Stomach (tissue), 9 donors: ENCODE measurements around the gene SNRNP48. TPM values are rescaled to one million over a fixed set of nuclear protein-coding genes. Genes with fewer than 3 reads are reported as not detected.

Experiments
- DNase-seq, 2 donors: peaks; one replicate each; pipeline versions ENCODE4 v3.0.0 to v3.0.0-alpha.2; 2013 to 2019
- H3K27ac ChIP-seq, 5 donors: fragments of 200-600 bp in 4 of 5; sonication (generic) in 4 of 5; one replicate each; pipeline ENCODE4 v1.5.1; 2013 to 2019; ENCODE audit warnings: mild to moderate bottlenecking in 1 of 5, moderate library complexity in 1 of 5
- H3K27me3 ChIP-seq, 3 donors: fragments of 200-600 bp; sonication (generic); one replicate each; pipeline ENCODE4 v1.5.1; 2017 to 2019; ENCODE audit warnings: mixed run types in 1 of 3
- H3K36me3 ChIP-seq, 4 donors: fragments of 200-600 bp; sonication (generic); 1 replicate in 3 of 4; 2 replicates in 1 of 4; pipeline ENCODE4 v1.5.1; 2016 to 2019
- H3K4me1 ChIP-seq, 4 donors: fragments of 200-600 bp; sonication (generic); one replicate each; pipeline ENCODE4 v1.5.1; 2016 to 2019
- H3K4me3 ChIP-seq, 4 donors: fragments of 200-600 bp; sonication (generic) in 3 of 4; one replicate each; pipeline ENCODE4 v1.5.1; 2016 to 2019; ENCODE audit warnings: mild to moderate bottlenecking in 1 of 4
- H3K9me3 ChIP-seq, 4 donors: fragments of 200-600 bp; sonication (generic); one replicate each; pipeline ENCODE4 v1.5.1; 2016 to 2019
- EP300 ChIP-seq: sonication (generic); formaldehyde crosslinking; IDR thresholded peaks from one replicate; pipeline ENCODE4 v1.6.1; 2017; ENCODE audit warnings: antibody characterized with exemption
- POLR2A ChIP-seq, 4 donors: fragments of 450-650 bp; IDR thresholded peaks; one replicate each; pipeline ENCODE4 v1.6.1; 2016; ENCODE audit warnings: antibody characterized with exemption in 4 of 4, control low read depth in 2 of 4, mild to moderate bottlenecking in 1 of 4, moderate library complexity in 1 of 4
- POLR2AphosphoS5 ChIP-seq, 3 donors: sonication (generic); formaldehyde crosslinking; IDR thresholded peaks; one replicate each; pipeline ENCODE4 v1.6.1; 2016; ENCODE audit warnings: antibody characterized with exemption in 3 of 3
- WGBS, 5 donors: extraction: QIAGEN DNeasy Blood & Tissue Kit in 3 of 5; methylation state at CpG; one replicate each; pipeline versions ENCODE4 v1.1.5 to v1.1.7; 2013 to 2018; 5-methylcytosine and 5-hydroxymethylcytosine counted together
- intact Hi-C: fragments of 100-400 bp; cut with DNase I; formaldehyde crosslinking; loops from one replicate; pipeline ENCODE4 v1.15.1; 2023; ENCODE audit warnings: low total_unique reads
- polyA plus RNA-seq, 3 donors: library from polyadenylated mRNA; stranded (reverse); fragments of 200-250 nt; gene quantifications; one replicate each; pipeline ENCODE4 v1.2.3, GENCODE V29; 2013
- total RNA-seq, 5 donors: library from RNA; depleted of rRNA; stranded (reverse); fragments of >200 nt; gene quantifications; one replicate each; pipeline versions ENCODE4 v1.1.0 to v1.2.3, GENCODE V29; 2014 to 2016
- TF ChIP-seq, protein P1 (sequence below), 7 experiments: fragments of 450-650 bp in 4 of 7; fragments of 200-600 bp in 3 of 7; sonication (generic) in 3 of 7; IDR thresholded peaks; one replicate each; pipeline ENCODE4 v1.5.1; 2016 to 2019; ENCODE audit warnings: antibody characterized with exemption in 7 of 7, control low read depth in 2 of 7, mild to moderate bottlenecking in 1 of 7
- donor health status: healthy with polysubstance abuse.
- donor health status: Bipolar disorder and iron deficiency.
- donor health status: healthy.

The SNRNP48 gene
- total and polyA plus RNA-seq, 8 donors = 5.1 to 138 (median 13.0) TPM

DNA sequence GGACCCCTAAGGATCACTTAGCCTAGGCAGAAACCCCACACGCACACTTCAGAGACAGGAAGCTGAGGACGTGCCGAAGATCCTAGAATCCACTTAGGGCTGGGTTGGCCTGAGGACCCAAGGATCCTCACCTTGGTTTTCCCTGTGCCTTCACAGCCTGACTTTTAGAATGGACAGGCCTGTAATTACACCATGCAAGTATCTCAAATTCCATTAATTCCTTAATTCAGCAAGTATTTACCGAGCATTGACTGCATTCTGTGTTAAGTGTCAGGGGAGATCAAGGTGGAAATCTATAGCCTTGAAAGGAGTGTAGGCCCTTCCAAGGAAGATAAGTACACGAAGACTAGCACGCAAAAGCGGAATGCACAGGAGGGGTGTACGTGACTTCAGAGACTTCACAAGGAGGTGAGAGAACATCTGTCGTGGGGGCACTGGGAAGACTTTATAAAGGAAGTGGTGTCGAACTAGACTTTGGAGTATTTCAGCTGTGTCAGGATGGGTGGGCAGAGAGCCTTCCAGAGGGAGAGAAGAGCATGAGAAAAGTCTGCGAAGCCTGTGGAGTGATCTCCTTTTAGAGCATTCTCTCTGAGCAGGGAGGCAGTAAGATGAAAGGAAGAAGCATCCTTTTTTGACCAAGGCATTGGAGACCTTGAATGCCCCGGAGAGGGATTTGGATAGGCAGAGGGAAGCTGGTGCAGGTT, 44.5 kb upstream of the SNRNP48 start:
- Histone ChIP-seq H3K9me3 (no peaks in the 10 kb centered on the region), H3K36me3 (no peaks in the 10 kb centered on the region), H3K4me1 (peaks cover 24 to 76% (median 39%) of the 10 kb centered on the region in 4 donors), H3K27me3 (peaks cover 11 to 50% (median 22%) of the 10 kb centered on the region in 3 donors), H3K4me3 (peak overlapping the region in 1 of 4 donors; percentile 10), H3K27ac (peak overlapping the region; percentile 2 to 48 (median 19))
- WGBS, 5 donors = 59 to 89% (median 82%) methylated on average over 12 of the region's 12 CpGs
- DNase-seq = no peak
- TF ChIP-seq POLR2A (IDR thresholded peaks at IDR 0.05) (no peak), POLR2AphosphoS5 (IDR thresholded peaks at IDR 0.05) (no peak), EP300 (no peak)
- TF ChIP-seq, protein P1, sequence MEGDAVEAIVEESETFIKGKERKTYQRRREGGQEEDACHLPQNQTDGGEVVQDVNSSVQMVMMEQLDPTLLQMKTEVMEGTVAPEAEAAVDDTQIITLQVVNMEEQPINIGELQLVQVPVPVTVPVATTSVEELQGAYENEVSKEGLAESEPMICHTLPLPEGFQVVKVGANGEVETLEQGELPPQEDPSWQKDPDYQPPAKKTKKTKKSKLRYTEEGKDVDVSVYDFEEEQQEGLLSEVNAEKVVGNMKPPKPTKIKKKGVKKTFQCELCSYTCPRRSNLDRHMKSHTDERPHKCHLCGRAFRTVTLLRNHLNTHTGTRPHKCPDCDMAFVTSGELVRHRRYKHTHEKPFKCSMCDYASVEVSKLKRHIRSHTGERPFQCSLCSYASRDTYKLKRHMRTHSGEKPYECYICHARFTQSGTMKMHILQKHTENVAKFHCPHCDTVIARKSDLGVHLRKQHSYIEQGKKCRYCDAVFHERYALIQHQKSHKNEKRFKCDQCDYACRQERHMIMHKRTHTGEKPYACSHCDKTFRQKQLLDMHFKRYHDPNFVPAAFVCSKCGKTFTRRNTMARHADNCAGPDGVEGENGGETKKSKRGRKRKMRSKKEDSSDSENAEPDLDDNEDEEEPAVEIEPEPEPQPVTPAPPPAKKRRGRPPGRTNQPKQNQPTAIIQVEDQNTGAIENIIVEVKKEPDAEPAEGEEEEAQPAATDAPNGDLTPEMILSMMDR (IDR thresholded peaks at IDR 0.05) = no peak
- intact Hi-C loops = no loop called here

DNA sequence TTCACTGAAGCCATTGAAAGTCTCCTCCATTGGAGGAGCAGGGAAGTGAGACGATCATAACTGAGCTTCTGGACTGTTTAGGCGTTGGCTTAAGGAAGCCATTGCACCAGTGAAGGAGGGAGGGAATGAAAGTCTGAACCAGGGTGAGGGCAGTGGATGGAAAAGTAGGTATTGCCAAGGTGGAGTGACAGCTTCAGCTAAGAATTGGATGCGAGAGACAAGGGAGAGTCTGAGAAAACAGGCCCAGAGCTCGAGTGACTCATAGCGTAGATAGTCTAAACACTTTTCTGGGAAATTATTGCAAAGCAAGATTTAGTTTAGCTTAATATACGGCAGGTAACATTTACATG, 44.0 kb upstream of the SNRNP48 start:
- H3K4me1 ChIP-seq = peaks cover 20 to 71% (median 33%) of the 10 kb centered on the region in 4 donors
- H3K36me3 ChIP-seq = no peaks in the 10 kb centered on the region
- WGBS, 5 donors = 65 to 82% (median 75%) methylated on average over 6 of the region's 6 CpGs
- H3K27me3 ChIP-seq = peaks cover 11 to 45% (median 21%) of the 10 kb centered on the region in 3 donors
- peak overlapping the region in 3 of 5 donors; percentile 2 to 48 (median 5) for H3K27ac ChIP-seq
- H3K9me3 ChIP-seq = no peaks in the 10 kb centered on the region
- TF ChIP-seq, protein P1 (IDR thresholded peaks at IDR 0.05) = no peak
- TF ChIP-seq POLR2A (IDR thresholded peaks at IDR 0.05) (no peak), EP300 (no peak), POLR2AphosphoS5 (IDR thresholded peaks at IDR 0.05) (no peak)
- DNase-seq = no peak
- H3K4me3 ChIP-seq = no peak overlapping the region
- intact Hi-C loops = no loop called here

DNA sequence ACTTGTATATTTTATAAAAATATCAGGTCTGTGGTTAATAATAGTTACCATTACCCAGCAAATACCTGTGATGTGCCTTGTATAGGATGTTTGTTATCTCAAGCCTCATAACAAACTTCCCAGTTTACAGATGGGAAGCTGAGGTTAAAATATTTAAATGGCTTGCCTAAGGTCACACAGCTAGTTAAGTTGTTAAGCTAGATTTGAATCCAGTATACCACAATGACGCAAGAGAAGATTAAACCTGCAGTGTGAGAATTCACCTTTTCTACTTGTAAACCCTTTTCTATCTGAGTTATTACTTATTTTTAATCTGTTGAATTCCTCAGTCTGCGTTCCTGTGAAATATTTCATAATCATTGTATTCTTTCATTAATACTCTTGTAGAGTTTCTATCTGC, 43.6 kb upstream of the SNRNP48 start:
- no peak for DNase-seq
- Histone ChIP-seq H3K27ac (peak overlapping the region in 1 of 5 donors; percentile 48), H3K4me1 (peaks cover 16 to 67% (median 31%) of the 10 kb centered on the region in 4 donors)

DNA sequence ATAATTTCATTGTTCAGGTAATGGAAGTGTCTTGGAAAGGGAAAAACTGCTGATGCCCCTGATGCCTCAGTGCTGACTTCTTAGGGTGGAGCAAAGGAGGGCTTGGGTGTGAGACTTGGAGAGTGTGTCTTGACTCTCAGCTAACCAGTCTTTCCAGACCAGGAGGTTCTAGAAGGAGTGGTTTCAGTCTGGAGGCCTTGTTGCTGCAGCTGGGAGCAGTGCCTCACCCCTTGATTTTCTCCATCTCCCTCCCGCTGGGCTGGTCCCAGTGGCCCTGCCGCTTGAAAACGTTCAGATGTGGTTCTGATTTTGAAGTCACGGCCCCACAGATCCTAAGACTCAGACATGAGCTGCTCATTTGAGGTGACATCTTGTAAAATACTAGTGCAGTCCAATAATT, 43.1 kb upstream of the SNRNP48 start:
- Histone ChIP-seq H3K27me3 (peaks cover 3 to 43% (median 12%) of the 10 kb centered on the region in 3 donors), H3K9me3 (no peaks in the 10 kb centered on the region), H3K36me3 (no peaks in the 10 kb centered on the region), H3K27ac (peak overlapping the region; percentile 3 to 75 (median 68)), H3K4me1 (peaks cover 11 to 62% (median 28%) of the 10 kb centered on the region in 4 donors), H3K4me3 (no peak overlapping the region)
- intact Hi-C loops = no loop called here
- WGBS, 5 donors = 53 to 76% (median 70%) methylated on average over 4 of the region's 4 CpGs
- TF ChIP-seq POLR2AphosphoS5 (IDR thresholded peaks at IDR 0.05) = no peak
- TF ChIP-seq EP300 = no peak
- no peak for TF ChIP-seq POLR2A (IDR thresholded peaks at IDR 0.05)
- TF ChIP-seq, protein P1 (IDR thresholded peaks at IDR 0.05) = no peak
- DNase-seq = peak in 1 of 2 donors; percentile 59

More for the DNA sequence above, 43.6 kb upstream of the SNRNP48 start:
- H3K27me3 ChIP-seq = peaks cover 8 to 43% (median 17%) of the 10 kb centered on the region in 3 donors
- no peak overlapping the region for H3K4me3 ChIP-seq
- TF ChIP-seq POLR2AphosphoS5 (IDR thresholded peaks at IDR 0.05) (no peak), POLR2A (IDR thresholded peaks at IDR 0.05) (no peak), EP300 (no peak)
- TF ChIP-seq, protein P1 (IDR thresholded peaks at IDR 0.05) = no peak
- H3K36me3 ChIP-seq = no peaks in the 10 kb centered on the region
- intact Hi-C loops = no loop called here
- no peaks in the 10 kb centered on the region for H3K9me3 ChIP-seq
- 78 to 92% (median 89%) methylated on average over 2 of the region's 2 CpGs for WGBS, 5 donors
